ENCODE data around the gene PI4K2B.

- TF ChIP-seq EGR1 (IDR thresholded peaks at IDR 0.05; ENCODE audit: low read depth in 2 of 2) (no peak), CTCF (IDR thresholded peaks at IDR 0.05; ENCODE audit: low read depth, low read length, missing input control) (no peak), MAX (IDR thresholded peaks at IDR 0.05) (no peak), HNF4G (IDR thresholded peaks at IDR 0.05) (no peak), RXRA (IDR thresholded peaks at IDR 0.05) (no peak), TAF1 (conservative IDR thresholded peaks at IDR 0.05) (no peak), SP1 (IDR thresholded peaks at IDR 0.05) (no peak), REST (IDR thresholded peaks at IDR 0.05) (no peak), ATF3 (IDR thresholded peaks at IDR 0.05) (no peak), JUND (IDR thresholded peaks at IDR 0.05) (no peak), ZBTB33 (IDR thresholded peaks at IDR 0.05) (no peak)
Observed at GRCh38 chr4:25320773-25321172, 86.9 kb downstream of the PI4K2B start.

Data from liver (tissue), 3 donors.